Duodenal mucosa (tissue), 2 donors: ENCODE measurements around the gene ZSCAN25.
"Not testable (repeated sequence)": the region's sequence is repeated elsewhere in the genome, so short reads cannot be mapped to it uniquely, and the experiment has no call there.

Experiments
- H3K27ac ChIP-seq: one replicate; pipeline ENCODE4 v1.7.0; 2013; ENCODE audit warnings: low read depth, low read length
- H3K27me3 ChIP-seq, 2 donors: one replicate each; pipeline ENCODE4 v1.7.0; 2013; ENCODE audit warnings: low read length in 2 of 2, control low read depth in 1 of 2; ENCODE audit not compliant: insufficient read depth in 2 of 2, control insufficient read depth in 1 of 2
- H3K36me3 ChIP-seq, 2 donors: one replicate each; pipeline ENCODE4 v1.7.0; 2013; ENCODE audit warnings: low read length in 2 of 2, control low read depth in 1 of 2; ENCODE audit not compliant: insufficient read depth in 2 of 2, control insufficient read depth in 1 of 2
- H3K4me1 ChIP-seq, 2 donors: one replicate each; pipeline ENCODE4 v1.7.0; 2013; ENCODE audit warnings: low read length in 2 of 2, control low read depth in 1 of 2; ENCODE audit not compliant: insufficient read depth in 2 of 2, control insufficient read depth in 1 of 2
- H3K4me3 ChIP-seq, 2 donors: one replicate each; pipeline ENCODE4 v1.7.0; 2013; ENCODE audit warnings: low read length in 2 of 2, low read depth in 1 of 2
- H3K9ac ChIP-seq, 2 donors: one replicate each; pipeline ENCODE4 v1.7.0; 2013; ENCODE audit warnings: low read length in 2 of 2, low read depth in 1 of 2
- H3K9me3 ChIP-seq, 2 donors: one replicate each; pipeline ENCODE4 v1.7.0; 2013; ENCODE audit warnings: low read length in 2 of 2, control low read depth in 1 of 2; ENCODE audit not compliant: control insufficient read depth in 1 of 2

Gene ZSCAN25

GRCh38 chr7:99616359-99617191 is at the start of gene ZSCAN25:
Gene ZSCAN25, plus strand, starts transcription at chr7:99616946. Its CDS starts 2,661 bp downstream, at chr7:99619607.
- Histone ChIP-seq H3K9ac (peak within 1 kb of the TSS; percentile 88 to 98), H3K4me1 (peaks cover 8 to 9% of the 10 kb centered on the region in 2 donors), H3K9me3 (no peaks in the 10 kb centered on the region), H3K27ac (peak within 1 kb of the TSS; percentile 81), H3K36me3 (peaks cover 21 to 33% of the 10 kb centered on the region in 2 donors), H3K4me3 (peak within 1 kb of the TSS; percentile 96 to 99), H3K27me3 (no peaks in the 10 kb centered on the region)

GRCh38 chr7:99568770-99569169 is 48.0 kb upstream of the ZSCAN25 start:
- peaks cover 34 to 61% of the 10 kb centered on the region in 2 donors for H3K36me3 ChIP-seq
- not testable (repeated sequence) for H3K27me3 ChIP-seq, H3K9me3 ChIP-seq, H3K27ac ChIP-seq, H3K4me3 ChIP-seq, H3K4me1 ChIP-seq, H3K9ac ChIP-seq

- Histone ChIP-seq H3K36me3 (peaks cover 20 to 36% of the 10 kb centered on the region in 2 donors), H3K4me3 (no peak overlapping the region), H3K27me3 (no peaks in the 10 kb centered on the region), H3K9me3 (no peaks in the 10 kb centered on the region), H3K4me1 (no peaks in the 10 kb centered on the region), H3K9ac (no peak overlapping the region), H3K27ac (no peak overlapping the region)
Observed at GRCh38 chr7:99571768-99572167, 45.0 kb upstream of the ZSCAN25 start.

GRCh38 chr7:99573257-99573656 is 43.5 kb upstream of the ZSCAN25 start:
- H3K9me3 ChIP-seq: no peaks in the 10 kb centered on the region
- H3K36me3 ChIP-seq: peaks cover 20 to 36% of the 10 kb centered on the region in 2 donors
- H3K27me3 ChIP-seq: no peaks in the 10 kb centered on the region
- H3K9ac ChIP-seq: no peak overlapping the region
- no peaks in the 10 kb centered on the region for H3K4me1 ChIP-seq
- no peak overlapping the region for H3K27ac ChIP-seq
- H3K4me3 ChIP-seq: no peak overlapping the region

GRCh38 chr7:99576251-99576650 is 40.5 kb upstream of the ZSCAN25 start:
- Histone ChIP-seq H3K9me3 (no peaks in the 10 kb centered on the region), H3K9ac (no peak overlapping the region), H3K27ac (no peak overlapping the region), H3K4me3 (no peak overlapping the region), H3K36me3 (peaks cover 7 to 23% of the 10 kb centered on the region in 2 donors), H3K4me1 (peaks cover 0 to 12% of the 10 kb centered on the region in 2 donors), H3K27me3 (no peaks in the 10 kb centered on the region)

GRCh38 chr7:99579281-99579955 is 37.3 kb upstream of the ZSCAN25 start:
- Histone ChIP-seq H3K4me3 (peak overlapping the region; percentile 67 to 77), H3K9me3 (no peaks in the 10 kb centered on the region), H3K9ac (peak overlapping the region in 1 of 2 donors; percentile 59), H3K4me1 (peaks cover 0 to 12% of the 10 kb centered on the region in 2 donors), H3K27ac (no peak overlapping the region), H3K36me3 (no peaks in the 10 kb centered on the region), H3K27me3 (no peaks in the 10 kb centered on the region)

GRCh38 chr7:99579956-99580777 is 36.6 kb upstream of the ZSCAN25 start:
- Histone ChIP-seq H3K9me3 (no peaks in the 10 kb centered on the region), H3K27me3 (no peaks in the 10 kb centered on the region), H3K4me1 (peaks cover 0 to 12% of the 10 kb centered on the region in 2 donors), H3K36me3 (no peaks in the 10 kb centered on the region), H3K27ac (no peak overlapping the region), H3K4me3 (peak overlapping the region; percentile 67 to 77), H3K9ac (peak overlapping the region; percentile 52 to 59)

- H3K9me3 ChIP-seq, H3K36me3 ChIP-seq, H3K27me3 ChIP-seq, H3K27ac ChIP-seq: not testable (repeated sequence)
- peak overlapping the region; percentile 52 to 59 for H3K9ac ChIP-seq
- peaks cover 0 to 12% of the 10 kb centered on the region in 2 donors for H3K4me1 ChIP-seq
- peak overlapping the region; percentile 67 to 77 for H3K4me3 ChIP-seq
Observed at GRCh38 chr7:99580778-99581332, 35.9 kb upstream of the ZSCAN25 start.

GRCh38 chr7:99588868-99589267 is 27.9 kb upstream of the ZSCAN25 start:
- Histone ChIP-seq H3K9me3 (no peaks in the 10 kb centered on the region), H3K36me3 (no peaks in the 10 kb centered on the region), H3K27me3 (no peaks in the 10 kb centered on the region), H3K4me3 (no peak overlapping the region), H3K9ac (no peak overlapping the region), H3K4me1 (no peaks in the 10 kb centered on the region), H3K27ac (no peak overlapping the region)
